ENCODE data around the gene TPSD1. TPM values are rescaled to one million over a fixed set of nuclear protein-coding genes. Genes with fewer than 3 reads are reported as not detected.
"Not testable (repeated sequence)": the region's sequence is repeated elsewhere in the genome, so short reads cannot be mapped to it uniquely, and the experiment has no call there.

TPSD1 gene
- total RNA-seq, 6 experiments from 2014 or later = not detected

- Mint-ChIP-seq H3K9me3 (peaks cover 13% of the 10 kb centered on the region; the same call in 1 of the 2 replicates), H3K36me3 (ENCODE audit: low read depth) (no peaks in the 10 kb centered on the region; the same call in 1 of the 2 replicates), H3K4me1 (ENCODE audit: low read depth) (no peaks in the 10 kb centered on the region), H3K27me3 (ENCODE audit: insufficient read depth) (peaks cover 16% of the 10 kb centered on the region), H3K27ac (no peak overlapping the region), H3K4me3 (no peak overlapping the region)
- DNase-seq = no peak
- no peak for TF ChIP-seq CTCF (IDR thresholded peaks at IDR 0.05)
Measured at GRCh38 chr16:1264345-1265089, 8.6 kb downstream of the TPSD1 start.

- Mint-ChIP-seq H3K4me1 (ENCODE audit: low read depth) (no peaks in the 10 kb centered on the region), H3K9me3 (peaks cover 13% of the 10 kb centered on the region; the same call in 1 of the 2 replicates), H3K27ac (no peak overlapping the region), H3K4me3 (no peak overlapping the region), H3K27me3 (ENCODE audit: insufficient read depth) (peaks cover 18% of the 10 kb centered on the region), H3K36me3 (ENCODE audit: low read depth) (no peaks in the 10 kb centered on the region; the same call in 1 of the 2 replicates)
- no peak for DNase-seq
- TF ChIP-seq CTCF (IDR thresholded peaks at IDR 0.05) = no peak
Measured at GRCh38 chr16:1265090-1265630, 9.3 kb downstream of the TPSD1 start.

- H3K27me3 Mint-ChIP-seq (ENCODE audit: insufficient read depth) = peaks cover 14% of the 10 kb centered on the region
- H3K27ac Mint-ChIP-seq = no peak overlapping the region
Measured at GRCh38 chr16:1265826-1266225, 10.0 kb downstream of the TPSD1 start.

GRCh38 chr16:1269418-1269817 lies 13.5 kb downstream of the TPSD1 start:
- H3K27me3 Mint-ChIP-seq (ENCODE audit: insufficient read depth) = peaks cover 11% of the 10 kb centered on the region
- not testable (repeated sequence) for H3K27ac Mint-ChIP-seq; DNase-seq; H3K9me3 Mint-ChIP-seq; H3K4me3 Mint-ChIP-seq; H3K36me3 Mint-ChIP-seq (ENCODE audit: low read depth); H3K4me1 Mint-ChIP-seq (ENCODE audit: low read depth)

More at GRCh38 chr16:1265826-1266225, 10.0 kb downstream of the TPSD1 start:
- no peak for DNase-seq
- peaks cover 13% of the 10 kb centered on the region; the same call in 1 of the 2 replicates for H3K9me3 Mint-ChIP-seq
- no peaks in the 10 kb centered on the region for H3K4me1 Mint-ChIP-seq (ENCODE audit: low read depth)
- no peaks in the 10 kb centered on the region; the same call in 1 of the 2 replicates for H3K36me3 Mint-ChIP-seq (ENCODE audit: low read depth)
- no peak for TF ChIP-seq CTCF (IDR thresholded peaks at IDR 0.05)
- H3K4me3 Mint-ChIP-seq = no peak overlapping the region

GRCh38 chr16:1271380-1271723 lies 15.5 kb downstream of the TPSD1 start:
- no peak for TF ChIP-seq CTCF (IDR thresholded peaks at IDR 0.05)
- no peaks in the 10 kb centered on the region for H3K36me3 Mint-ChIP-seq (ENCODE audit: low read depth)
- no peak overlapping the region for H3K27ac Mint-ChIP-seq
- no peak overlapping the region for H3K4me3 Mint-ChIP-seq
- DNase-seq = no peak
- H3K4me1 Mint-ChIP-seq (ENCODE audit: low read depth) = no peaks in the 10 kb centered on the region
- H3K9me3 Mint-ChIP-seq = peaks cover 2% of the 10 kb centered on the region; the same call in 1 of the 2 replicates
- H3K27me3 Mint-ChIP-seq (ENCODE audit: insufficient read depth) = peaks cover 16% of the 10 kb centered on the region

- peaks cover 16% of the 10 kb centered on the region for H3K27me3 Mint-ChIP-seq (ENCODE audit: insufficient read depth)
- not testable (repeated sequence) for H3K36me3 Mint-ChIP-seq (ENCODE audit: low read depth); H3K9me3 Mint-ChIP-seq; DNase-seq; H3K27ac Mint-ChIP-seq; H3K4me1 Mint-ChIP-seq (ENCODE audit: low read depth); H3K4me3 Mint-ChIP-seq
Measured at GRCh38 chr16:1271724-1272413, 16.0 kb downstream of the TPSD1 start.
